DMS53 treated with DMSO at 0.1 percent for 48 hours (cell line): ENCODE data around the gene GALNT9.
"Not testable (repeated sequence)": the region's sequence is repeated elsewhere in the genome, so short reads cannot be mapped to it uniquely, and the experiment has no call there.

ENCODE experiments used
- DNase-seq: peaks from one replicate; lab custom pipeline; 2025; ENCODE audit not compliant: unreplicated experiment; lab: John Stamatoyannopoulos, UW

The GALNT9 gene

DNA sequence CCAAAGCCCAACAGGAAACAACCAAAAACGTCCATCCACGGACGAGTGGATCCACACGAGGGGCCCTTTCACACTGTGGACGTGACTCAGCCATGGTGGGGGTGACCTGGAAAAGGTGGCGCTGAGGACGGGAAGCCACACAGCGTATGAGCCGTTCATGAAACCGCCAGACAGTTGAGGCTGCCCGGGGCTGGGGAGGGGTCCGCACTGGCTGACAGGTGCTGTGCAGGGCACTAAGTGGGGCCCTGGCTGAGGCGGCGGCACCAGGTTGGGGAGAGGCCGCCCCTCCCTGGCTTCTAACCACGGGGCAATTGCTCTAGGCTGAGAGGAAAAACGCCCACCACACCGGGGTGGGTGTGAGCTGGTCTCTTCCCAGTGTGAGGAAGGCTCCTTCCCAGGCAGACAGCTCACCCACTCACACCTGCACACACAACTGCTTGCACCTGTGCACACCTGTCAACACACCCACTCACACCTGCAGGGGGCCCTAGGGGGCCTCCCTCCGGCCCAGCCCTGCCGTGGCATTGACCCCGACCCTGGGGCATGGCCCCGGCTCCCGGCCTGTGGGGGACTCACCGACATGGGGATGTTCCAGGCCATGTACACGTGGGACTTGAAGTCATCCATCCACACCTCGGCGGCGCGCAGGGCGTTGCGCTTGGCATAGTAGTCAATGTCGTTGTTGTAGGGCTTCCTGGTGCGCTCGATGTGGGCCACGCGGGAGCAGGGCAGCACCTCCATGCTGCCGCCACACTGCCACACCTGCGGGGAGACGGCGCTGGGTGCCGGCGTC, 126.3 kb downstream of the GALNT9 start:
- DNase-seq, result no peak

DNA sequence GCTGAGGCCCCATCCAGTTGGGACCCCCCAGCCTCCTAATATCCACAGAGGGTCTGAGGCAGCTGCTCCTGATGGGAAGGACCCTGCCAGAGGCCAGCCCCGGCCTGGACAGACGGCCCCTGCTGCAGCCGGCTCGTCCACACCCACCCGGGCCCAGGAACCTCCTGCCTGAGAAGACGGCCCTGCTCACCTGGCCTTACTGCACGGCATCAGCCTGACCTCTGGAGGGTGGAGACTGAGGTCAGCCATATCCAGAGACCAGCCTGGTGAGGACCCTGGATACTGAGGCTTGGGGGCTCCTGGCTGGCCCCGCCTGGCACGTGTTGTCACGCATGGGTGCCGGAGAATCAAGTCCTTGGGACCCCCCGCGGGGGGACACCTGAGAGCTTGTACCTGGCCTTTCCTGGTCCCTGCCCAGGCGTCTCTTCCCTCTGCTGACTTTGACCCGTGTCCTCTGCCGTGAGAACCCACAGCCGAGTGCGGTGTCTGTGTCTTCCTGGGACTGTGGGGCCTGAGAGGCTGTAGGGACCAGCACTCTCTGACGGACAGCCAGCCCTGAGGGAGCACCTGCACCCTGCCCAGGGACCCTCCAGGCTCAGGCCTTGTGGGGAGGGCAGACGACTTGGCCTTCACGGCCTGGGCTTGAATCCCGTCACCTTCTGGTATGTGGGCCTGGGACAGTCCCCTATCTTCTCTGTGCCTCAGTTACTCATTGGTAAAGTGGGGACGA, 127.8 kb downstream of the GALNT9 start:
- no peak for DNase-seq

DNA sequence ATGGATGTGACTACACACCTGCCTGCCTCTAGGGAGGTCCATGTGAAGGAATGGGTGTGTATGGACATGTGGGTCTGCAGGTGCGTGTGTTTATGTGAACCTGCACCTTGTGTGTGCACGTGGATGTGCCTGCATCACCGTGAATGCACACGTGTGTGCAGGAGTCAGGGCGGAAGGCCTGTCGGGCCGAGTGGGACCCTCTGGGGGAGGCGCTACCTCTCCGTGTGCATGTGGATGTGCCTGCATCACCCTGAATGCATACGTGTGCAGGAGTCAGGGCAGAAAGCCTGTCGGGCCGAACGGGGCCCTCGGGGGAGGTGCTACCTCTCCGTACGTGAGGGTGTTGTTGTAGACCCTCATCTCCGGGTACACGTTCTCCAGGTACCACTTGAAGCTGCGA, 128.6 kb downstream of the GALNT9 start:
- no peak for DNase-seq

DNA sequence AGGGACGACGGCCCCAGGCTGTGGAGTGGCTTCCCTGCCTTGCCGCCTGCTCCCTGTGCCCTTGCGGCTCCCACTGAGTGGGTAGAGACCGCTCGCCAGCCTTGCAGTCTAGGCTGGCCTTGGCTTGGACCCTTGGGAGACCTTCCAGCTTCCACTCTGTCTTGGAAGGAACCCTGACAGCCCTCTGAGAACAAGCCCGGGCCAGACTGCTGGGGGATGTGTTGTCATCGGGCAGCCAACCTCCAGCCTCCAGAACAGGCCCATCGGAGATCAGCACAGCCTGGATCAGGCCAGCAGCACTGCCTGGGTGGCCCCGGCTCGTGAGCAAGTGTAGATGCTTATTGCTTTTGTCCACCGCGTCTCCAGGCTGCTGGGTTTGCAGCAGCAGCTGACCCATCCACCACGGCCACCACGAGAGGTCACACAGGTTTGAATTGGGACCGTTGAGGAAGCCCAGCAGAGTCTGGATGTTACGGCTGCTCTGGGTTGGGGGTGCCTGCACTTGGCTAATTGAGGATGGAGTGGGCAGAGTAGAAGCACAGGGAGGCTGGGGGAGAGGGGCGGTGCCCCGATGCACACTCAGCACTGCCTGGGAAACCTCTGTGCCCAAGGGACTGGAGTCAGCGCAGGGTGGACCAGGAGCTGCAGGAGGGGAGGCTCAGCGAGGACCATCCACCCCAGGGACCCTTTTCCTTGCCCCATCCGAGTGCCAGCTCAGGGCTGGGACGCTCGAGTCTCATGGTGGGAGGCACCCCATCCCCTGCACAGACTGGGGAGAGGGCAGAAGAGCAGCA, 129.7 kb downstream of the GALNT9 start:
- DNase-seq, result no peak

DNA sequence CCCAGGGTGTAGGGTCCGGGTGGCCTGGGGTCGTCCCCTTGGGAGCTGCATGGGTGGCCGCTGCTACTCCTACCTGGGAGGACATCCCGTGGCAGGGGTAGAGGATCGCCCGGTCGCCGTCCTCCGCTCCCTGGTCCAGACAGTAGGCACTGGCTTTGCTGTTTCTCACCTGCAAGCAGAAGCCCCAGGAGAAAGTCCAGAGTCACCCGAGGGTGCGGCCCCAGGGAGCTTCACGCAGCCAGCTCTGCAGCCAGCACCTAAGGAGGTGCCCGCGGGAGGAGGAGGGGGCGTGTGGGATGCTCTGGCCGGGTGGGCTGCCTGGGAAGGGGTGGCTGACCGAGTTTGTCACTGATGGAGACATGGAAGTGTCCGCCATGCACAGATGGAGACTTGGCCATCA, 130.3 kb downstream of the GALNT9 start:
- no peak for DNase-seq

DNA sequence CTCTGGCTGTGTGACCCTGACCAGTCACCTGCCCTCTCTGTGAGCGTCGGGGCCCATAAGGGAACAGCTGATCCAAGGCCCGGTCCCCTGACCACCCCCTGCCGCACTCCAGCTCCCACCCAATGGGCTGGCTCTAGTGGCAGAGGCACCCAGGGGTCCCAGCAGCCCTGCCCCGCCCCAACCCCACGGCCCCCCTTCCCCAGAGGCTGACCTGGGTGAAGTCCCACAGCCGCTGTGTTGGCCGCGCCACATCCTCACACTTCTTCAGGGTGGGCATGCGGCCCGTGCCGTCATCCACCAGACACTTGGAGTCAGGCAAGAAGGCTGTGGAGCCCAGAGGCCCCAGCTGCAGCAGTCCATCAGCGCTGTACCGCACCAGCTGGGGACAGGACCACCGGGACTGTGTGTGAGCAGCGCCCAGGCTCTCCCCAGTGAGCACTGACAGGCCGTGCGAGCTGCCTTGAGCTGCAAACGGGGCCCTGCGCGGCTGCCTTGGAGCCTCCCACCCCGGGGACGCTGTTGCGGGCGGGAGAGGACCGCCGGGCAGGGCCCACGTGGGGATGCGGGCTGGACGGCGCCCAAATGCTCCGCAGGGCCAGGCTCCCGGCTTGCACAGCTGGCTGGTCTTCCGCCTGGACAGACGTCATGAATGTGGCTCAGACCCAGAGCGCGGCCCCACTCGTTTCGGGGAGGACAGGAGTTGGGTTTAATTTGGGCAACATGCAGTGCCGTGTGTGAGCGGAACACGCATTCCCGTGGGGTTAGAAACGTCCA, 131.6 kb downstream of the GALNT9 start:
- no peak for DNase-seq

DNA sequence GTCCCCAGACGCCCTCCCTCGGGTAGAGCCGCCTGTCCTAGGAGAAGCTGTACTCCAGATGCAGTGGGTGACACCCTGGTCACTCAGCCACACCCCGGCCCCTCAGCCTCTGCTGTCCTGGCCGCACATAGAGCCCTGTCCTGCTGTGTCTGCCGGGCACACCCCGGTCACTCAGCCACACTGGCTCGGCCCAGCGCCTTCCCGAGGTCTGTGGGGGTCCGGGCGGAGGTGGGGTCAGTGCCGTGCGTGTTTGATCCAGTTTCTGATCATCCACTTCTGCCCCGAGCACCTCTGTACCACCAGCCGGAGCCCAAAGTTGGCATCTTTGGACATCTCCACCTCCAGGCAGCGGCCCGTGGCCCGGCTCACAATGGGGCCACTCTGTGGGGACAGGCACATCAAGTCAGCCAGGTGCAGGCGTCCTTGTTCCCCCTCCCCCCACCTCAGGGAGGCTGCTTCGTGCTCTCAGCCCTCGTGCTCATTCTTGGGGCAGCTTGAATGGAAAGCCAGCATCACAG, 132.5 kb downstream of the GALNT9 start:
- DNase-seq, result no peak

DNA sequence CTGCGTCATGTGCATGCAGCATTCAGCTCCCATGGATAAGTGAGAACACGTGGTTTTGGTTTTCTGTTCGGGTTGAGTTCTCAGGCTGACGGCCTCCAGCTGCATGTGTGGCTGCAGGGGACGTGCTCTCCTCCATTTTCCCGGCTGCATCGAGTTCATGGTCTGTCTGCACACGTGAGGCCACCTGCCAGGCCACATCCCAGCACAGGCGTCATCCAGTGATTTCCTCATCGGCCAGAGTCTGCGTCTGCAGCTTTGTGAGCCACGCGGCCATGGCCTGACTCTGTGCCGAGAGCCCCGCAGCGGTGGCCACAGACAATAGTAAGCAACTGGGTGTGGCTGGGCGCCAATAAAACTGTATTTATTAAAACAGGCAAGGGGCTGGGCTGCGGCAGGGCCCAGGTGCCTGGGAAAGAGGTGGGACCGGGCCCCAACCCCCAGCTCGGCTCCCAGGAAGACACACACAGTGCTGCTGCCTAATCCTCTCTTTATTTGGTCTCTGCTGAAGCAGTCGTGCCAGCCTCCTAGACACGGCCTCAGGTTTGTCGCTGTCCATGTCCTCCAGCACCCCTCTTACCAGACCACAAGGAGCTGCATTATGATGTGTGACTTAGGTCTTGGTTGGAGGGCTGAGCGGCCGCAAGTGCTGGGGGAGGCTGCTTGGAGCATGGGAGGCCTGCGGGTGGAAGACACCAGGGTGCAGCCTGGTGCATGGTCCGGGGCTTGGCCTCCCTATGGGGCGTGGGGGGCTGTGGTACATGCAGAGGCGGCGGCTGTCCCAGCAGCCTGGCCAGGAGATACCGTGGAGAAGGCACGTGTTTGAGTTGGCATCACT, 133.1 kb downstream of the GALNT9 start:
- no peak for DNase-seq

DNA sequence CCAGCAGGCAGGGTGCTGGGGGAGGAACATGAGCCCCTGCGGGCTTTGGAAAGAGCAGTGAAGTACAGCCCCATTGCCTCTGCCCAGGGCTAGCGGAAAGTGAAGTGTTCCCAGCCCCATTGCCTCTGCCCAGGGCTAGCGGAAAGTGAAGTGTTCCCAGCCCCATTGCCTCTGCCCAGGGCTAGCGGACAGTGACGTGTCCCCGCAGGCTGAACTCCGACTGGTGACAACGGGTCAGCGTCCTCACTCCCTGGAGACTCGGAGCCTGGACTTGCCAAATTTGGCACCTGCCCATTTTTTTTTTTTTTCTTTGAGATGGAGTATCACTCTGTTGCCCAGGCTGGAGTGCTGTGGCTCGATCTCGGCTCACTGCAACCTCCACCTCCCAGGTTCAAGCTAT, 134.1 kb downstream of the GALNT9 start:
- not testable (repeated sequence) for DNase-seq

DNA sequence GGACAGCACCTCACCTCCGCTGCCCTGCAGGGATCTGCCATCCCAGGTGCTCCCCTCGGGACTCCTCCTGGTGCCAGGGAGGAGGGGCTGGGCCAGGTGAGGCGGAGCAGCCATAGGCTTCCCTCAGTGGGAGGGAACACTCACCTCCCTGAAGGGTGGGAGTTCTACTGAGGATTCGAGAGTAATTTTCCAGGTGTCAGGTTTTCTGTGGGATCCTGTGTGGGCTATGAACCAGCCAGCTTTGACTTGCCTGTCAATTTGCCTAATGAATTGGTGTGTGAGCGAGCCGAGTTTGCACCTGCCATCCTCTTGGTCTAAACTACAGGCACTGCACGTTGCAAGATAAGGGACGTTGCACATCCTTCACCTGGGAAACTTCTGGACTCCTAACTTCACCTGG, 134.8 kb downstream of the GALNT9 start:
- DNase-seq, result no peak

DNA sequence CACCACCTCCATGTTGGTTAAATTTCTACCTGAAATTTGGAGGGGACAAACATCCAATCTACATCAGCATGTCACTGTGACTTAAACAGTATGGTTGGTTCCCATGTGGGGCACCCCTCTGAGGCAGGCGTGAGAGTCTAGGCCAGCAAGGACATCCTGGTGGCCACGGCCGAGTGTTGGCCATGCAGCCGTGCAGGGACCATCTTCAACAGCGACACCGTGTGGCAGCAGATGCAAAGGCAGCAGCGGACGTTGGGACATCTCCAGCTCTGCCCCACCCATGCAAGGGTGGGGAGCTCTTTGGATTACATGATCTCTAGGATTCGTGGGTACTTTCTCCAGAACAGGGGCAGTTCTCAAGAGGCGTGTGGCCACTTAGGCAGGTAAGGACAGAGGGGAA, 135.3 kb downstream of the GALNT9 start:
- no peak for DNase-seq

DNA sequence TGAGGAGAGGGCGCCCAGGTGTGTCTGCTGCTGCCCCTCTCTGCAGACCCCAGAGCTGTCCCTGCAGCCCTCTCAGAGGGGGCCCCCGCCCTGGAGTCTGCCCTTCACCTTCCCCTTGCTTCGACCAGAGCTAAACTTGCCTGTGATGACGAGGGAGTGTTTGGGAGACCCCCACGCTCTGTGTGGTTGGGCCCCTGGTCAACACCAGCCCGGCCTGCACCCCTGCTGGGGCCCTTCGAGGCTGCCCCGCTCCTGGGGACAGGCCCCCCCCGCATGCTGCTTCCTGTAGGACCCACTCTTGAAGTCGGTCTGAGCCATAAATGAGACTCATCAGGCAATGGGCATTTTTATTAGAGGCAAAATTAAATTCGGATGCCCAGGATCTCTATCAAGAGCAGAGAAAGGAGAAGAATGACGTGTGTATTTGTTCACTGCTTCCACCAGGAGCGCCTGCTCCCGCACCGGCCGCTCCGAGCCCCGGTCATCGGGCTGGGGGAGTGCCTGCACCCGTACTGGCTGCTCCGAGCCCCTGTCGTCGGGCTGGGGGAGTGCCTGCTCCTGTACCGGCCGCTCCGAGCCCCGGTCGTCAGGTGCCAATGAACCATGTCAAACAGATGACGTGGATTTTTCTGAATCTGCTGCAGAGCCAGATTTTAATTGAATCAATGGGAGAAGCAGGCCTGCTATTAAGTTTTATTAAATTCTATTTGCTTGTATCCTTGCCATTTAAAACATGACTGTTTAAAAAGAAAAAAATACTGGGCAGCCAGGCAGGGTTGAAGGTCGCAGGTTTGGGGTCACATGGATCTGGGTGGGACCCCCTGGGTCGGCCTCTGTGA, 137.5 kb downstream of the GALNT9 start:
- DNase-seq, result no peak

DNA sequence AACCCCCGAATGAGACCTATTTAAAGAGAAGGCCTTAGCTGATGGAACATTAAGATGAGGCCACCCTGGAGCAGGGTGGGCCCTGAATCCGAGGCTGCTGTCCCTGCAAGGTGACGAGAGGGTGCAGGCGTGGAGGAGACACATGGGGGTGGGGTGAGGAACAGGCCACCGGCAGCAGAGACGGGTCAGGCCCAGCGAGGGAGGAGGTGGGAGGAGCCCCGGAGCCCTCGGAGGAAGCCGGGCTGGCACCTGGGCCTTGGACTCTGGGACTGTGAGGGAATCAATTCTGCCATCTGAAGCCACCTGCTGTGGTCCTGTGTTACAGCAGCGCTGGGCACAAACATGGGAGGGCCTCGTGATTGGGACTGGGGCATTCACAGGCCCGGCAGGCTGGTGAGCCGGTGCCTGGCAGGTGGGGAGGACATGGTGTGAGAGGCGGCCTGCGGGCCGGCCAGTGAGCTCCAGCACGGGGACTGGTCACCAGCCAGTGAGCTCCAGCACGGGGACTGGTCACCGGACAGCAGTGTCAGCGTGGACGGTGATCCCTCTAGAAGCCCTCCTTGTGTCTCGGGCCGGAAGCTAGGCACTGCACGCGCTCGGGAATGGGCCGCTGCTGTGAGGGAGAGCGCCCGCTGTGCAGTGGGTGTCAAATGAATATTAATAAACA, 138.4 kb downstream of the GALNT9 start:
- no peak for DNase-seq

DNA sequence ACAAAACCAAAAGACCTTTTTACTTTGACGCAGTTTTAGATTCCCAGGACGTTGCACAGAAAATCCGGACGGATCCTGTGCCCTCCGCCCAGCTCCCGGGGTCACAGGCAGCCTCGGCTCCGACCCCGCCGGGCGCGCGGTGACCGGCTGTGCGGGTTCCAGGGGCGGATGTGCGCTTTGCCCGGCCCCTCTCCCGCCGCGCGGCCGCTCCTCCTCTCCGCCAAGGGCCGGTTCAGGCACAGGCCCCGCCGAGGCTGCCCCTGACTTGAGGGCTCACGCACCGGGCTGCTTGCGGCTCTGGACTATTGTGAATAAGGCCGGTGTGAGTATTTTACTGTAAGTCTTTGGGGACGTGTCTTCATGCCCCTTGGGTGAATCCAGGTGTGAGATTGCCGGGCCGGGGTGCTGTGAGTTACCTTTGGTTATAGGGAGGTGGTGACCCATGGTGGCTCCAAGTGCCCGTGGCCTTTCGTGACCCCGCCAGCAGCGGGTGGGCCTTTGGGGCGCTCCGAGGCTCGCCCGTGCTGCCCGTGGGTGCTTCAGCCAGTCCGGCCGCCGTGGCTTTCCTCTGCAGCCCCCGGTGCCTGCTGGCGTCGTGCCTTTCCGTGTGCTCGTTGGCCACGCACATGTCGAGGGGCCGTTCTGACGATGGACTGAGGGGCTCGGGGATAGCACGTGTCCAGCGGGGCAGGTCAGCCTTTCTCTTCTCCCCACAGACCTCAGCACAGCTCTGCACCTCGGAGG, 139.2 kb downstream of the GALNT9 start:
- DNase-seq, result no peak

DNA sequence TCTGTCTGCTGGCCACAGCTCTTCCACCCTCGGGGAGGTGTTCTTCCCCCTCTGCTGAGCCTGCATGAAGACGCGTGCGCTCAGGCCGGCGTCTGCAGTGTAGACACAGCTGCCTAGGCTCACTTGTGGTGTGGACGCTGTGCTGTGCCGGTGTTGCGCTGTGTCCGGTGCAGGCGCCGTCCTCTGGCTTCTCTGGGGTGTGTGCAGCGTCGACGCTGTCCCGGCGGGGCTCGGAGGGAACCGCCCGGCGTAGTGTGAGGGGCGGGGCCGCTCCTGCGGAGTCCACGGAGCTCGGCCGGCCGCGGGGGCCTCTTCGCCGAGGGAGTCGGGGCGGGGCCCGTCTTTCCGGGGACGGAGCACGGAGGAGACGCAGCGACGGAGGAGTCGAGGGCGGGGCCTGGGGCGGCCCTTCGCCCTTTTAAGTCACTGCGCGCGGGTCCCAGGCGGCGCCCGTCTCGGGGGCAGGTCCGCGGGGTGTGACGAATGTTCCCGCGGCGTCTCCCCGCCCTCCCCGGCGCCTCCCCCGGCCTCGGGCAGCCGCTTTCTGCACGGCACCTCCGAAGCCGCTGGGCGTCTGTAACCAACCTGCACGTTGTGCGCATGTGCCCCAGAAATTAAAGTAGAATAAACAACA, 139.9 kb downstream of the GALNT9 start:
- peak; percentile 50 for DNase-seq

DNA sequence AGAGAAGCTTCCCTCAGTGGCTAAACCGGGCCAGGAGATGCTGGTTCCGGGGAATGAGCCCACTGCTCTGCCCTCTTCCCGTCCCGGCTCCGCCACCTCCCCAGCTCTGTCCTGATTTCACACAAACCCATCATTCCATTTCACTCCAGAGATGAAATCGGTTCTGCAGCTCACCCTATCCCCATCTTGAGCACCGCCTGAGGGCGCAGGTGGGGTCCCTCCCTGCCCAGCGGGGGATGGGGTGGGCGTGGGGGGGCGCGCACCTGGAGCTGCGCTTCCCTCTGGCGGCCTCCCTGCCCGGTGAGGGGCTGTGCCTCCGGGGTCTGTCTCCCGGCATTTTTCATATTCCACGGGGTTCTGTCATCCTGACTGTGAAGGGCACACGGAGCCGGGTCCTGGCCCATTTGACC, 140.5 kb downstream of the GALNT9 start:
- DNase-seq, result no peak

DNA sequence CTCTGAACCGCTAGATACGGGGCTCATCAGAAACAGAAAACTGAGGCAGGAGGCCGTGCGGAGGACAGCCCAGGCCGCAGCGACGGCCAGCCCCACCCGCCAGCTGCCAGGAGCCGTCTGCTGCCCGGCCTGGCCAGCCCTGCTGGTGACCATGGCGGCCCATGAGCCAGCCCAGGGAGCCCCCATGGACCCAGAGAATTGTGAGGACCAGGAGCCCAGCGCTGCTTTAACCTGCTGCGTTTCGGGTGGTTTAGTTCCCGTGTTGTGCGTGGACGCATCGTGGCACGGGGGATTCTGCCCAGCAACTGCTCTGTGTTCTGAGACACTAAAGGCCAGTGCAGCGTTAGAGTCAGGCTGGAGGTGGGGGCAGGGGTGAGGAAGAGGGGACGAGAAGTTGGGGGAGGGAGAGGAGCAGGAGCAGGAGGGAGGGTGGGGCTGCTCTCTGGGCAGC, 140.9 kb downstream of the GALNT9 start:
- DNase-seq, result no peak
